OCI-LY3 (cell line): ENCODE measurements around the gene SCN8A.

Experiments used
- H2AFZ ChIP-seq: fragments of 200-600, 300-600 bp; shearing (Covaris generic); 2 replicates; pipeline ENCODE4 v1.6.0; 2014; ENCODE audit warnings: antibody characterized with exemption, low read depth, low read length
- H3K27ac ChIP-seq: fragments of 200-600, 300-600 bp; sonication (generic); 2 replicates; pipeline ENCODE4 v1.5.1; 2014; ENCODE audit warnings: mild to moderate bottlenecking, low read length, moderate library complexity, mixed read lengths
- H3K27me3 ChIP-seq: fragments of 200-600, 300-600 bp; sonication (generic); 2 replicates; pipeline ENCODE4 v1.6.1; 2014; ENCODE audit warnings: low read depth, low read length, mixed read lengths
- H3K36me3 ChIP-seq: fragments of 200-600, 300-600 bp; sonication (generic); replicated peaks from 2 replicates; pipeline ENCODE3; 2014; ENCODE audit warnings: low read depth, low read length, mixed read lengths
- H3K4me1 ChIP-seq: fragments of 300-600, 200-600 bp; sonication (generic); 2 replicates; pipeline ENCODE4 v1.6.1; 2014; ENCODE audit warnings: low read length, mixed read lengths
- H3K4me2 ChIP-seq: fragments of 200-600, 300-600 bp; sonication (generic); 2 replicates; pipeline ENCODE4 v1.6.1; 2014; ENCODE audit warnings: low read length, mixed read lengths
- H3K4me3 ChIP-seq: fragments of 300-600, 200-600 bp; sonication (generic); 2 replicates; pipeline ENCODE4 v1.5.1; 2014; ENCODE audit warnings: antibody characterized with exemption, mild to moderate bottlenecking, low read length, moderate library complexity
- H3K79me2 ChIP-seq: fragments of 300-600, 200-600 bp; shearing (Covaris generic); 2 replicates; pipeline ENCODE4 v1.6.1; 2014; ENCODE audit warnings: mild to moderate bottlenecking, low read length, mixed read lengths
- H3K9ac ChIP-seq: fragments of 300-600, 200-600 bp; shearing (Covaris generic); 2 replicates; pipeline ENCODE4 v1.6.0; 2014; ENCODE audit warnings: mild to moderate bottlenecking, low read length, moderate library complexity
- H3K9me3 ChIP-seq: fragments of 200-600, 300-600 bp; shearing (Covaris generic); 2 replicates; pipeline ENCODE4 v1.6.1; 2014; ENCODE audit warnings: low read length, mixed read lengths; ENCODE audit not compliant: insufficient read depth
- H4K20me1 ChIP-seq: fragments of 200-600, 300-600 bp; sonication (generic); 2 replicates; pipeline ENCODE4 v1.6.1; 2016; ENCODE audit warnings: low read length, mixed read lengths; ENCODE audit not compliant: insufficient read depth
- CTCF ChIP-seq: fragments of 200-600, 300-600 bp; sonication (generic); IDR thresholded peaks from 2 replicates; pipeline ENCODE4 v1.5.1; 2014; ENCODE audit warnings: antibody characterized with exemption, low read length, low read depth
- EZH2phosphoT487 ChIP-seq: fragments of 200-600 bp; shearing (Covaris generic); IDR thresholded peaks from 2 replicates; pipeline ENCODE4 v1.6.1; 2018; ENCODE audit warnings: antibody characterized with exemption, mixed run types, low read depth

SCN8A gene

GRCh38 chr12:51812871-51813270, 221.8 kb downstream of the SCN8A start:
- H3K4me1 ChIP-seq = peaks cover 6% of the 10 kb centered on the region
- H2AFZ ChIP-seq = no peak overlapping the region
- no peak overlapping the region for H3K4me3 ChIP-seq
- H4K20me1 ChIP-seq = no peaks in the 10 kb centered on the region
- no peaks in the 10 kb centered on the region for H3K9me3 ChIP-seq
- H3K36me3 ChIP-seq = no peaks in the 10 kb centered on the region
- no peak overlapping the region for H3K9ac ChIP-seq
- no peak overlapping the region for H3K4me2 ChIP-seq
- TF ChIP-seq EZH2phosphoT487 (no peak), CTCF (no peak)
- H3K27ac ChIP-seq = no peak overlapping the region
- H3K79me2 ChIP-seq = no peaks in the 10 kb centered on the region
- H3K27me3 ChIP-seq = no peaks in the 10 kb centered on the region

GRCh38 chr12:51813931-51814310, 222.9 kb downstream of the SCN8A start:
- H3K9ac ChIP-seq = no peak overlapping the region
- no peaks in the 10 kb centered on the region for H3K27me3 ChIP-seq
- no peaks in the 10 kb centered on the region for H3K9me3 ChIP-seq
- H3K4me1 ChIP-seq = peaks cover 5% of the 10 kb centered on the region
- H3K36me3 ChIP-seq = no peaks in the 10 kb centered on the region
- no peaks in the 10 kb centered on the region for H3K79me2 ChIP-seq
- no peak overlapping the region for H3K4me2 ChIP-seq
- no peak overlapping the region for H3K27ac ChIP-seq
- no peak overlapping the region for H2AFZ ChIP-seq
- H3K4me3 ChIP-seq = no peak overlapping the region
- TF ChIP-seq EZH2phosphoT487 (no peak), CTCF (no peak)
- H4K20me1 ChIP-seq = no peaks in the 10 kb centered on the region

- H3K4me2 ChIP-seq = no peak overlapping the region
- H3K27me3 ChIP-seq = no peaks in the 10 kb centered on the region
- H3K36me3 ChIP-seq = no peaks in the 10 kb centered on the region
- no peaks in the 10 kb centered on the region for H3K79me2 ChIP-seq
- H3K9ac ChIP-seq = no peak overlapping the region
- H3K9me3 ChIP-seq = no peaks in the 10 kb centered on the region
- H3K4me1 ChIP-seq = no peaks in the 10 kb centered on the region
- no peaks in the 10 kb centered on the region for H4K20me1 ChIP-seq
- TF ChIP-seq CTCF (no peak), EZH2phosphoT487 (no peak)
- H3K4me3 ChIP-seq = no peak overlapping the region
- H3K27ac ChIP-seq = no peak overlapping the region
- H2AFZ ChIP-seq = no peak overlapping the region
Observed at GRCh38 chr12:51814311-51815088, 223.5 kb downstream of the SCN8A start.

GRCh38 chr12:51815571-51815970, 224.5 kb downstream of the SCN8A start:
- H3K36me3 ChIP-seq = no peaks in the 10 kb centered on the region
- TF ChIP-seq EZH2phosphoT487 = no peak
- no peak for TF ChIP-seq CTCF
- H3K4me3 ChIP-seq = no peak overlapping the region
- no peaks in the 10 kb centered on the region for H4K20me1 ChIP-seq
- H3K4me1 ChIP-seq = no peaks in the 10 kb centered on the region
- no peaks in the 10 kb centered on the region for H3K79me2 ChIP-seq
- no peak overlapping the region for H3K9ac ChIP-seq
- no peaks in the 10 kb centered on the region for H3K9me3 ChIP-seq
- no peak overlapping the region for H3K27ac ChIP-seq
- H3K27me3 ChIP-seq = no peaks in the 10 kb centered on the region
- H3K4me2 ChIP-seq = no peak overlapping the region
- H2AFZ ChIP-seq = no peak overlapping the region
